PC-9 (cell line): Measurements from ENCODE around the gene PHYHD1.

ENCODE experiments used
- CTCF ChIP-seq: fragments of 200-600 bp; sonication (generic); conservative IDR thresholded peaks from 2 replicates; pipeline ENCODE4 v1.6.1; 2017; ENCODE audit warnings: mixed run types, antibody characterized with exemption, mild to moderate bottlenecking, moderate library complexity
- EZH2 ChIP-seq: fragments of 200-600 bp; sonication (generic); IDR thresholded peaks from 2 replicates; pipeline ENCODE4 v1.8.0; 2017; ENCODE audit warnings: antibody characterized with exemption, low read depth

- TF ChIP-seq CTCF, result no peak
- TF ChIP-seq EZH2, result no peak
Measured at GRCh38 chr9:128979111-128979510, 58.3 kb downstream of the PHYHD1 start.
